GM12891 (cell line): ENCODE measurements around the gene ZBTB46.
"Not testable (repeated sequence)": the region's sequence is repeated elsewhere in the genome, so short reads cannot be mapped to it uniquely, and the experiment has no call there.

Experiments
- DNase-seq: peaks from one replicate; pipeline ENCODE4 v3.0.0; 2011; ENCODE audit warnings: low spot score; ENCODE audit not compliant: insufficient read length
- FAIRE-seq: peaks from 2 replicates; lab custom pipeline; 2011; peaks lifted over from hg19 to GRCh38; lab: Jason Lieb, UNC
- PAX5 ChIP-seq: IDR thresholded peaks from 2 replicates; pipeline ENCODE4 v1.6.1; 2011; ENCODE audit warnings: low read length, moderate library complexity, mild to moderate bottlenecking; ENCODE audit not compliant: insufficient read depth, severe bottlenecking
- POLR2A ChIP-seq: IDR thresholded peaks from 2 replicates; pipeline ENCODE4 v1.6.1; 2011; ENCODE audit warnings: low read depth, low read length, control low read depth
- POLR2AphosphoS5 ChIP-seq: IDR thresholded peaks from 2 replicates; pipeline ENCODE4 v1.6.1; 2011; ENCODE audit warnings: low read depth, low read length, control low read depth
- POU2F2 ChIP-seq: IDR thresholded peaks from 2 replicates; pipeline ENCODE4 v1.6.1; 2011; ENCODE audit warnings: low read depth, mild to moderate bottlenecking, control low read depth, low read length, moderate library complexity
- SPI1 ChIP-seq: IDR thresholded peaks from 2 replicates; pipeline ENCODE4 v1.6.1; 2011; ENCODE audit warnings: low read depth, low read length, control low read depth
- TAF1 ChIP-seq: IDR thresholded peaks from 2 replicates; pipeline ENCODE4 v1.6.1; 2011; ENCODE audit warnings: low read depth, low read length, control low read depth

Gene ZBTB46

DNA sequence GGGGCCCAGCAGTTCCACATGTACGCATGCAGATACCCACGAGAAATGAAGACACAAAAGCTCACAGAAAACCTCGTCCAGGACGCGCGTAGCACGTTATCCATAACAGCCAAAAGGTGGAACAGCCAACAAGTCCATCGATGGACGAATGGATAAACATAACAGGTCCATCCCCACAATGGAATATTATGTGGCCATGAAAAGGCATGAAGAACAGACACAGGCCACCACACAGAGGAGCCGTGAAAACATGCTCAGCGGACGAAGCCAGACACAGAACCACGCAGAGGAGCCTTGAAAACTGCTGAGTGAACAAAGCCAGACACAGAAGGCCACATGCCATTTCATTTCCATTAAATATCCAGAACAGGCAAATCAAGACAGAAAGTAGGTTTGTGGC lies 53.5 kb downstream of the ZBTB46 start:
- DNase-seq (no peak), FAIRE-seq (no peak)
- TF ChIP-seq SPI1 (no peak), TAF1 (no peak), POU2F2 (no peak), POLR2AphosphoS5 (no peak), PAX5 (no peak), POLR2A (no peak)

DNA sequence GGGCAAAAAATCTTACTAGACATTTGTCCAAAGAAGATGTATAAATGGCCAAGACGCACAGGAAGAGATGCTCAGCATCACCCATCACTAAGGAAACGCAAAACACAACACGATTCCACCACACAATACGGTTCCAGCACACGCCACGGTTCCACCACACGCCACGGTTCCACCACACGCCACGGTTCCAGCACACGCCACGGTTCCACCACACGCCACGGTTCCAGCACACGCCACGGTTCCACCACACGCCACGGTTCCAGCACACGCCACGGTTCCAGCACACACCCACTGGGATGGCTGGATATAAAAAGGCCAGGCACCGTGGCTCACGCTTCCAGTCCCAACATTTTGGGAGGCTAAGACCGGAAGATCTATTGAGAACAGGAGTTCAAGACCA lies 54.2 kb downstream of the ZBTB46 start:
- FAIRE-seq, DNase-seq: not testable (repeated sequence)

- no peak for TF ChIP-seq PAX5
- no peak for TF ChIP-seq POLR2AphosphoS5
- no peak for TF ChIP-seq TAF1
- no peak for TF ChIP-seq SPI1
- no peak for TF ChIP-seq POU2F2
- TF ChIP-seq POLR2A = no peak
- FAIRE-seq (no peak), DNase-seq (no peak)
Measured at GRCh38 chr20:63775096-63775978, 55.7 kb downstream of the ZBTB46 start.

- no peak for TF ChIP-seq POLR2A
- TF ChIP-seq SPI1 = no peak
- no peak for TF ChIP-seq POLR2AphosphoS5
- no peak for TF ChIP-seq PAX5
- no peak for TF ChIP-seq TAF1
- TF ChIP-seq POU2F2 = no peak
- FAIRE-seq (no peak), DNase-seq (no peak)
Measured at GRCh38 chr20:63774306-63774705, 56.8 kb downstream of the ZBTB46 start.

DNA sequence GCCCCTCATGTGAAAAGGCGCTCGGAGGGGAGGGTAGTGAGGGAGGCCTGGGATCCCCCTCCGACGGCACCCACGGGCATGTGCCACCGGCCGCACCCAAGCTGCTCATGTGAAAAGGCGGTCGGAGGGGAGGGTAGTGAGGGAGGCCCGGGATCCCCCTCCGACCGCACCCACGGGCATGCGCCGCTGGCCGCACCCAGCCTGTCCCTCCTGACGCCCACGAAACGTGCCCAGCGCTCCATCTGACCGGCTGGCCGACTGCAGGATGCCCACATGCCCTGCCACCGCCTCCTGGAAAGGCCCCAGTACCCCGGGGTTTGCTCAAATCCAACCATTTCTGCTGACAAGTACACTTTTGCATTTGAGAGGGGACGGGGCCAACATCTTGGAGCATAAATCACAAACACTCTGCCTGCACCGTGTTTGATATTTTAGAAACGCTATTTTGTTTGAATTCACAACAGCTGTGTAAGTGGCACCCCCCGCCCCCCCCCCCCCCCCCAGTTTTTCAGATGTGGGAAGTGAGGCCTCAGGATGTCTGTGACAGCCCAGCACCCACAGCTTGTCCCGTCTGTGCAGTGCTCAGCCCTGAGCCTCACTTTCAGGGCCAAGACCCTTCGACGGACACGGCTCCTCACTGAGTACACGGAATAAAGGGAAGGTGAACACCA lies 57.4 kb downstream of the ZBTB46 start:
- no peak for DNase-seq
- no peak for FAIRE-seq
- TF ChIP-seq POLR2A (no peak), SPI1 (no peak), PAX5 (no peak), TAF1 (no peak), POU2F2 (no peak), POLR2AphosphoS5 (no peak)

DNA sequence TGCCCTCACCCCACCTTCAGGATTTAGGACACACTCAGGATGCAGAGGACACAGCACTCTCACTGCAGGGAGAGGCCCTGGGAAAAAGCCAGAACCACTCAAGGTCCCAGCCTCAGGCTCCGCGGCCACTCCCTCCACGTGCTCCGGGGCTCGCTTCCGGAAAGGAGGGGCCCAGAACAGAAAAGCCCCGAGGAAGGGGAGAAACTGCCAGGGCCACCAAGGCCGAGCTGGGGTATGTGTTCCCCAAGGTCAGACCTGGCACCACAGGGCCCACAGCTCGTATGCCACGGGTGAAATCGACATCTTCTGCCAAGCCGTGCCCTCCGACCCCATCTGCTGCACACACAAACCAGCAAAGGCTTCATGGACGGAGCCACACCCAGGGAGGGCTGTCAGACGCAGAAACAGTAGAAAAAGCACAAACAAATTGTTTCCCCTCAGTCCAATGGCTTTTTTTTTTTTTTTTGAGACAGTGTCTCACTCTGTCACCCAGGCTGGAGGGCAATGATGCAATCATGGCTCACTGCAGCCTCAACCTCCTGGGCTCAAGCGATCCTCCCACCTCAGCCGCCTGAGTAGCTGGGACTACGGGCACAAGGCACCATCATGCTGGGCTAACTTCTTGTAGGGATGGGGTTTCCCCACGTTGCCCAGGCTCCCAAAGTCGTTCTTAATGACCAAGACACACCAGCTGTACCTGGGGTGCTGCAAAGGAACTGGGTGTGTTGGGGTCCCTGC lies 58.1 kb downstream of the ZBTB46 start:
- DNase-seq (no peak), FAIRE-seq (no peak)
- TF ChIP-seq POLR2AphosphoS5 (no peak), POU2F2 (no peak), SPI1 (no peak)

GRCh38 chr20:63771046-63771707 lies 59.9 kb downstream of the ZBTB46 start:
- FAIRE-seq (no peak), DNase-seq (no peak)
- TF ChIP-seq POLR2AphosphoS5 = no peak
- TF ChIP-seq SPI1 = no peak
- no peak for TF ChIP-seq TAF1
- TF ChIP-seq POLR2A = no peak

- TF ChIP-seq TAF1 (no peak), PAX5 (no peak)
- DNase-seq (no peak), FAIRE-seq (no peak)
Measured at GRCh38 chr20:63769891-63770474, 61.1 kb downstream of the ZBTB46 start.

GRCh38 chr20:63768591-63769515 lies 62.2 kb downstream of the ZBTB46 start:
- FAIRE-seq = no peak
- TF ChIP-seq POLR2A (no peak), POU2F2 (no peak), PAX5 (no peak), POLR2AphosphoS5 (no peak), TAF1 (no peak), SPI1 (no peak)
- DNase-seq = no peak
